H1 (cell line): ENCODE measurements around the gene MAP3K1. TPM values are rescaled to one million over a fixed set of nuclear protein-coding genes. Genes with fewer than 3 reads are reported as not detected.
A peak's percentile ranks its signal among the peaks of the same experiment; 100 is the strongest.

Source experiments
- CTCF ChIA-PET: fragments of 300-600 bp; sonication (Branson Sonifier 250); formaldehyde crosslinking; loops from one replicate; lab custom pipeline; 2021; ENCODE audit not compliant: partially characterized antibody; lab: Charles Lee
- POLR2A ChIA-PET: fragments of 300-600 bp; sonication (Branson Sonifier 250); formaldehyde crosslinking; loops from one replicate; lab custom pipeline; 2021; ENCODE audit warnings: inconsistent platforms; ENCODE audit not compliant: partially characterized antibody; lab: Charles Lee
- DNase-seq, 2 experiments: peaks; one replicate each; pipeline versions ENCODE4 v3.0.0 to v3.0.0-alpha.2; 2010 to 2022; ENCODE audit warnings: low spot score in 2 of 2, low read depth in 1 of 2, mixed read lengths in 1 of 2
- FAIRE-seq: peaks from 2 replicates; lab custom pipeline; 2011; peaks lifted over from hg19 to GRCh38; lab: Jason Lieb, UNC
- H2AFZ ChIP-seq: 2 replicates; pipeline ENCODE4 v1.8.1; 2012; ENCODE audit warnings: low read length, inconsistent platforms
- H2AK5ac ChIP-seq: 2 replicates; pipeline ENCODE4 v1.6.1; 2013; ENCODE audit warnings: low read depth, low read length
- H2BK120ac ChIP-seq: replicated peaks from 2 replicates; pipeline ENCODE3; 2013; ENCODE audit warnings: low read depth, low read length, inconsistent platforms
- H2BK12ac ChIP-seq: 2 replicates; pipeline ENCODE4 v1.6.1; 2013; ENCODE audit warnings: low read depth, low read length
- H2BK15ac ChIP-seq: 2 replicates; pipeline ENCODE4 v1.6.1; 2013; ENCODE audit warnings: low read length
- H2BK20ac ChIP-seq: 2 replicates; pipeline ENCODE4 v1.6.1; 2013; ENCODE audit warnings: low read length
- H2BK5ac ChIP-seq: 2 replicates; pipeline ENCODE4 v1.6.1; 2013; ENCODE audit warnings: low read depth, low read length
- H3K14ac ChIP-seq: 2 replicates; pipeline ENCODE4 v1.6.1; 2013; ENCODE audit warnings: inconsistent platforms; ENCODE audit not compliant: insufficient read length
- H3K18ac ChIP-seq: 2 replicates; pipeline ENCODE4 v1.6.1; 2013; ENCODE audit warnings: low read length; ENCODE audit errors: extremely low read depth
- H3K23ac ChIP-seq: 2 replicates; pipeline ENCODE4 v1.6.1; 2013; ENCODE audit warnings: inconsistent platforms; ENCODE audit not compliant: insufficient read length
- H3K23me2 ChIP-seq: 2 replicates; pipeline ENCODE4 v1.6.1; 2013; ENCODE audit warnings: low read depth, low read length
- H3K27ac ChIP-seq: 2 replicates; pipeline ENCODE4 v1.6.1; 2011; ENCODE audit warnings: low read depth, low read length, inconsistent platforms
- H3K27me3 ChIP-seq, 4 experiments: replicated peaks in 1 of 4; 1 replicate in 1 of 4; 2 replicates in 3 of 4; pipeline versions ENCODE4 v1.6.1 to v1.8.1; 2011 to 2013; ENCODE audit warnings: low read length in 3 of 4, mild to moderate bottlenecking in 3 of 4, inconsistent platforms in 2 of 4, mixed read lengths in 2 of 4, moderate library complexity in 1 of 4; ENCODE audit not compliant: control insufficient read depth in 3 of 4, insufficient read depth in 3 of 4; ENCODE audit errors: extremely low read depth in 1 of 4
- H3K36me3 ChIP-seq, 4 experiments: 2 replicates each; pipeline versions ENCODE4 v1.6.1 to v1.8.1; 2011 to 2013; ENCODE audit warnings: mild to moderate bottlenecking in 4 of 4, low read length in 3 of 4, moderate library complexity in 2 of 4, control low read depth in 1 of 4, inconsistent platforms in 1 of 4; ENCODE audit not compliant: insufficient read depth in 4 of 4, control insufficient read depth in 2 of 4
- H3K4ac ChIP-seq: replicated peaks from 2 replicates; pipeline ENCODE3; 2013; ENCODE audit warnings: low read length, low read depth, mixed read lengths, inconsistent platforms; ENCODE audit not compliant: insufficient read length
- H3K4me1 ChIP-seq, 4 experiments: replicated peaks in 1 of 4; 1 replicate in 1 of 4; 2 replicates in 3 of 4; pipeline versions ENCODE4 v1.6.1 to v1.8.1; 2011 to 2013; ENCODE audit warnings: low read length in 3 of 4, inconsistent platforms in 2 of 4, mixed read lengths in 1 of 4; ENCODE audit not compliant: insufficient read depth in 4 of 4, control insufficient read depth in 3 of 4
- H3K4me2 ChIP-seq, 2 experiments: 2 replicates each; pipeline versions ENCODE4 v1.6.1 to v1.8.1; 2011 to 2013; ENCODE audit warnings: low read depth in 2 of 2, low read length in 2 of 2, control low read depth in 1 of 2, inconsistent platforms in 1 of 2, mild to moderate bottlenecking in 1 of 2; ENCODE audit not compliant: insufficient read depth in 1 of 2
- H3K4me3 ChIP-seq, 4 experiments: fragments of 200-600, 300-600 bp in 1 of 4; sonication (generic), shearing (Covaris generic), sonication (Bioruptor Twin) in 1 of 4; 2 replicates each; pipeline versions ENCODE4 v1.5.1 to v1.8.1; 2011 to 2016; ENCODE audit warnings: low read length in 4 of 4, low read depth in 3 of 4, control low read depth in 2 of 4, inconsistent platforms in 2 of 4, mild to moderate bottlenecking in 2 of 4, mixed read lengths in 1 of 4, moderate library complexity in 1 of 4; ENCODE audit not compliant: insufficient read depth in 2 of 4; ENCODE audit errors: extremely low read depth in 1 of 4
- H3K56ac ChIP-seq: replicated peaks from 2 replicates; pipeline ENCODE3; 2013; ENCODE audit warnings: low read depth, mild to moderate bottlenecking, mixed read lengths, low read length, inconsistent platforms; ENCODE audit not compliant: insufficient read length
- H3K79me1 ChIP-seq: 2 replicates; pipeline ENCODE4 v1.6.1; 2013; ENCODE audit warnings: low read depth, low read length, control low read depth
- H3K79me2 ChIP-seq, 2 experiments: 2 replicates each; pipeline versions ENCODE4 v1.6.1 to v1.8.1; 2012 to 2013; ENCODE audit warnings: low read length in 2 of 2, mild to moderate bottlenecking in 2 of 2, inconsistent platforms in 1 of 2; ENCODE audit not compliant: insufficient read depth in 2 of 2, control insufficient read depth in 1 of 2
- H3K9ac ChIP-seq, 4 experiments: replicated peaks in 1 of 4; 1 replicate in 1 of 4; 2 replicates in 3 of 4; pipeline versions ENCODE4 v1.6.1 to v1.8.1; 2011 to 2013; ENCODE audit warnings: low read depth in 3 of 4, low read length in 3 of 4, control low read depth in 2 of 4, mild to moderate bottlenecking in 2 of 4, moderate library complexity in 2 of 4, inconsistent platforms in 1 of 4; ENCODE audit errors: extremely low read depth in 1 of 4
- H3K9me3 ChIP-seq, 2 experiments: 2 replicates each; pipeline versions ENCODE4 v1.6.1 to v1.8.1; 2012 to 2013; ENCODE audit warnings: mild to moderate bottlenecking in 2 of 2, moderate library complexity in 2 of 2, control low read depth in 1 of 2, inconsistent platforms in 1 of 2, low read depth in 1 of 2, low read length in 1 of 2, mixed read lengths in 1 of 2; ENCODE audit not compliant: insufficient read depth in 2 of 2
- H4K20me1 ChIP-seq, 2 experiments: replicated peaks in 1 of 2; 2 replicates each; pipeline versions ENCODE3 to v1.8.1; 2011 to 2013; ENCODE audit warnings: inconsistent platforms in 2 of 2, low read length in 2 of 2, mild to moderate bottlenecking in 1 of 2; ENCODE audit not compliant: insufficient read depth in 2 of 2, control insufficient read depth in 1 of 2
- H4K5ac ChIP-seq: 2 replicates; pipeline ENCODE4 v1.6.1; 2013; ENCODE audit warnings: low read length, low read depth, mixed read lengths, inconsistent platforms; ENCODE audit not compliant: insufficient read length
- H4K8ac ChIP-seq: 2 replicates; pipeline ENCODE4 v1.8.0; 2013; ENCODE audit warnings: mild to moderate bottlenecking, moderate library complexity, low read length, inconsistent platforms; ENCODE audit not compliant: insufficient read depth; ENCODE audit errors: extremely low read depth
- H4K91ac ChIP-seq: replicated peaks from 2 replicates; pipeline ENCODE3; 2013; ENCODE audit warnings: low read length, mixed read lengths, inconsistent platforms; ENCODE audit not compliant: insufficient read length
- ASH2L ChIP-seq: fragments of 200-600, 300-600 bp; sonication (generic); IDR thresholded peaks from one replicate; pipeline ENCODE4 v1.7.1; 2017; ENCODE audit warnings: low read length
- BACH1 ChIP-seq: IDR thresholded peaks from 2 replicates; pipeline ENCODE4 v1.6.1; 2012; ENCODE audit warnings: low read length, improper control_type of control experiment
- FOSL1 ChIP-seq: IDR thresholded peaks from 2 replicates; pipeline ENCODE4 v1.6.1; 2011; ENCODE audit warnings: mild to moderate bottlenecking, low read depth, low read length, moderate library complexity; ENCODE audit not compliant: insufficient read depth
- HDAC6 ChIP-seq: IDR thresholded peaks from one replicate; pipeline ENCODE4 v1.7.1; 2012; ENCODE audit warnings: low read depth, mild to moderate bottlenecking, inconsistent platforms, low read length, moderate library complexity
- KDM1A ChIP-seq: fragments of 200-600, 300-600 bp; sonication (generic); IDR thresholded peaks from 2 replicates; pipeline ENCODE4 v1.7.1; 2016; ENCODE audit warnings: mild to moderate bottlenecking, low read length, borderline replicate concordance
- KDM4A ChIP-seq: IDR thresholded peaks from one replicate; pipeline ENCODE4 v1.7.1; 2012; ENCODE audit warnings: low read depth, mild to moderate bottlenecking, moderate library complexity, low read length, inconsistent platforms; ENCODE audit not compliant: severe bottlenecking
- MAX ChIP-seq: IDR thresholded peaks from 2 replicates; pipeline ENCODE4 v1.6.1; 2012; ENCODE audit warnings: inconsistent platforms
- PHF8 ChIP-seq: fragments of 200-600 bp; sonication (generic); conservative IDR thresholded peaks from 2 replicates; pipeline ENCODE4 v1.7.1; 2012; ENCODE audit warnings: low read depth, mild to moderate bottlenecking, inconsistent platforms, low read length, moderate library complexity
- POLR2A ChIP-seq, 2 experiments: IDR thresholded peaks; 1 replicate in 1 of 2; 2 replicates in 1 of 2; pipeline ENCODE4 v1.6.1; 2011; ENCODE audit warnings: low read depth in 2 of 2, low read length in 2 of 2, mild to moderate bottlenecking in 2 of 2; ENCODE audit errors: control extremely low read depth in 1 of 2
- SAP30 ChIP-seq: fragments of 300-600 bp; sonication (generic); IDR thresholded peaks from 2 replicates; pipeline ENCODE4 v1.7.1; 2012; ENCODE audit warnings: low read length, moderate library complexity, mild to moderate bottlenecking, inconsistent platforms; ENCODE audit not compliant: insufficient read depth, insufficient replicate concordance
- SIX5 ChIP-seq: IDR thresholded peaks from 2 replicates; pipeline ENCODE4 v1.6.1; 2011; ENCODE audit warnings: mild to moderate bottlenecking, low read depth, low read length
- SP4 ChIP-seq: IDR thresholded peaks from 2 replicates; pipeline ENCODE4 v1.6.1; 2012; ENCODE audit warnings: low read length, inconsistent platforms
- WGBS, 2 experiments: shearing (Covaris generic) in 1 of 2; methylation state at CpG; one replicate each; pipeline versions ENCODE4 v1.1.6 to v1.1.7; 2013 to 2015; ENCODE audit warnings: low lambda C conversion rate in 2 of 2, mixed read lengths in 2 of 2, inconsistent platforms in 1 of 2, low coverage in 1 of 2, missing lambda C conversion rate in 1 of 2; ENCODE audit not compliant: insufficient replicate concordance in 2 of 2, insufficient coverage in 1 of 2, insufficient read length in 1 of 2; ENCODE audit errors: extremely low coverage in 1 of 2, missing lambda C conversion rate in 1 of 2; 5-methylcytosine and 5-hydroxymethylcytosine counted together
- polyA plus RNA-seq, 7 experiments: library from polyadenylated mRNA; depleted of rRNA in 3 of 7; stranded (reverse) in 5 of 7; unstranded in 2 of 7; fragments of >200 nt in 5 of 7; fragments of 200-250 nt in 2 of 7; gene quantifications; 1 replicate in 5 of 7; 2 replicates in 1 of 7; 4 replicates in 1 of 7; pipeline versions ENCODE4 v1.2.1 to v1.2.3, GENCODE V29; 2011 to 2013; ENCODE audit warnings: missing spikeins in 2 of 7, mixed read lengths in 2 of 7
- total RNA-seq: library from RNA; stranded (reverse); fragmentation: NEBNext Ultra II Directional; extraction: Animal tissue kit (Norgen Biotek cat#: 25700); gene quantifications from 2 replicates; pipeline ENCODE4 v1.2.1, GENCODE V29; 2021

The MAP3K1 gene
- total and polyA plus RNA-seq, 2 of the 8 experiments (the other 6 are each of a cell fraction or from before 2014, with no cell fraction given) = 3.9 to 11.8 TPM

DNA sequence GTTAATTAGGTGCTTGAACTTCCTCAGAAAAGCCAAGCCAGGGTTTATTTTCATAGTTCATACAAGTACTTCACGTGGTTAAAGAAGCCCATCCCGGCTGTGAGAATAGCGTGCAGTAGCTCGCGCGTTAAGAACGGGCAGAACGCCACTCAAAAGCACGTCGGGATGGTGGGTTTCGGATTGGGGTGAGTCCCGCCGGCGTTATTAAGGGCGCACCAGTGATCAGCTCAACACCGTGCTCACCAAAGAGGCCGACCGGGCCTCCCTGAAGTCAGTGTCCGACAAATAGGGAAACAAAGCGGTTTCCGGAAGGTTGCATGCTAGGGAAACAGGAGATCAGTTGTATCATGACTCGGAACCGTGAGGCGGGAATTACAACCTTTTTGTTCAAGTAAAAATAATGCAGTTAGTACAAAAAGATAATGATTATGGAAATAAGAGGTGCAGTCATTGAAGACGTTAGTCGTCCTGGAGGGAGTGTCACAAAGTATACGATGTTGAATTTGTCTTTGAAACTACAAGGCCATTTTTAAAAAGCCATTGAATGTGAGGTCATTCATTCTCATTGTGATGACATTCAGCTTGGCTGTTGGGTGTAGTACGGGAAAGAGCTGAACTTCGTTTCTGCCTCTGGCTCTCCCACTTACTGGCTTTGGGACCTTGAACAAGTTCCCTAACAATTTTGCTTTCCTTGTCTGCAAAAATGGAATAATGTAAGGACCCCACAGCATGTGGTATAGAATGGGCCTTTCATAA is 95.0 kb downstream of the MAP3K1 start:
- H2AK5ac ChIP-seq = peak overlapping the region; percentile 79; the same call in 1 of the 2 replicates
- peak overlapping the region; percentile 31; the same call in 1 of the 2 replicates for H2AFZ ChIP-seq
- no peak overlapping the region for H2BK20ac ChIP-seq
- FAIRE-seq (no peak), DNase-seq (no peak)
- H3K18ac ChIP-seq = peak overlapping the region; percentile 94
- POLR2A ChIA-PET = interaction anchor here (0.6 to 3.1 kb wide), 24 partner anchors 8 to 487 kb away, joined by 3 to 30 read pairs (median 4); partner anchors contain the start of gene GPBP1
- no peak overlapping the region for H3K4ac ChIP-seq
- no peak overlapping the region for H3K14ac ChIP-seq
- peak overlapping the region; percentile 93 for H3K27ac ChIP-seq
- peak overlapping the region; percentile 90 to 95 for H3K4me2 ChIP-seq
- no peak overlapping the region for H3K23ac ChIP-seq
- no peak overlapping the region for H4K91ac ChIP-seq
- no peaks in the 10 kb centered on the region for H3K27me3 ChIP-seq
- no peak overlapping the region for H2BK120ac ChIP-seq
- no peaks in the 10 kb centered on the region for H4K20me1 ChIP-seq
- H3K79me2 ChIP-seq = no peaks in the 10 kb centered on the region; a peak in 1 of 4 replicates
- peaks cover 12% of the 10 kb centered on the region for H3K23me2 ChIP-seq
- peak overlapping the region; percentile 82 for H3K56ac ChIP-seq
- peak overlapping the region; percentile 95; the same call in 1 of the 2 replicates for H4K8ac ChIP-seq
- peaks cover 0 to 3% (median 0%) of the 10 kb centered on the region in 4 experiments; a peak in 1 of 8 replicates for H3K36me3 ChIP-seq
- WGBS, 2 experiments = 8% methylated on average over 29 of the region's 29 CpGs; no CpG with 5 or more reads in 1 of the 2 experiments
- H4K5ac ChIP-seq = peak overlapping the region; percentile 82
- H3K79me1 ChIP-seq = no peaks in the 10 kb centered on the region
- no peak overlapping the region for H2BK15ac ChIP-seq
- H3K9me3 ChIP-seq = no peaks in the 10 kb centered on the region
- H3K9ac ChIP-seq = peak overlapping the region; percentile 88 to 98 (median 93)
- peaks cover 0 to 11% (median 5%) of the 10 kb centered on the region in 4 experiments; a peak in 5 of 7 replicates for H3K4me1 ChIP-seq
- peak overlapping the region; percentile 63 to 87 (median 79) for H3K4me3 ChIP-seq
- H2BK12ac ChIP-seq = peak overlapping the region; percentile 55; the same call in 1 of the 2 replicates
- CTCF ChIA-PET = interaction anchor here (0.8 to 3.2 kb wide), 6 partner anchors 9 to 640 kb away, joined by 3 to 14 read pairs (median 4); no protein-coding TSS in a partner anchor
- peak overlapping the region; percentile 95 for H2BK5ac ChIP-seq
- TF ChIP-seq POLR2A (IDR thresholded peaks at IDR 0.05; ENCODE audit: control extremely low read depth in 1 of 2, low read depth in 2 of 2, low read length in 2 of 2) (peak; percentile 18 to 36; a peak in 2 of 3 replicates), KDM4A (peak; percentile 7), SIX5 (no peak), MAX (peak; percentile 37), ASH2L (peak; percentile 58), BACH1 (peak; percentile 34; the same call in 1 of the 2 replicates), HDAC6 (no peak), FOSL1 (no peak), KDM1A (peak; percentile 44; the same call in 1 of the 2 replicates), SAP30 (peak; percentile 38), SP4 (no peak), PHF8 (peak; percentile 68)
